Small intestine (tissue), 7 donors: ENCODE measurements around the gene LMAN1L. TPM values are rescaled to one million over a fixed set of nuclear protein-coding genes. Genes with fewer than 3 reads are reported as not detected.

ENCODE experiments used
- DNase-seq, 2 donors: peaks; one replicate each; pipeline versions ENCODE4 v3.0.0 to v3.0.0-alpha.2; 2013
- FAIRE-seq: peaks from 2 replicates; lab custom pipeline; 2012; peaks lifted over from hg19 to GRCh38; lab: Jason Lieb, UNC
- H3K27ac ChIP-seq, 3 donors: one replicate each; pipeline ENCODE4 v1.5.1; 2013; ENCODE audit warnings: low read length in 2 of 3, mild to moderate bottlenecking in 2 of 3, control low read depth in 1 of 3, inconsistent platforms in 1 of 3, low read depth in 1 of 3, moderate library complexity in 1 of 3
- H3K27me3 ChIP-seq, 3 donors: one replicate each; pipeline ENCODE4 v1.6.1; 2013; ENCODE audit warnings: low read length in 3 of 3, inconsistent platforms in 1 of 3; ENCODE audit not compliant: control insufficient read depth in 3 of 3, insufficient read depth in 3 of 3
- H3K36me3 ChIP-seq, 3 donors: one replicate each; pipeline ENCODE4 v1.6.1; 2013; ENCODE audit warnings: low read length in 3 of 3, inconsistent platforms in 1 of 3, low read depth in 1 of 3, mild to moderate bottlenecking in 1 of 3, moderate library complexity in 1 of 3; ENCODE audit not compliant: control insufficient read depth in 3 of 3, insufficient read depth in 2 of 3
- H3K4me1 ChIP-seq, 3 donors: one replicate each; pipeline ENCODE4 v1.6.1; 2013; ENCODE audit warnings: low read length in 2 of 3, inconsistent platforms in 1 of 3, low read depth in 1 of 3, mild to moderate bottlenecking in 1 of 3, moderate library complexity in 1 of 3; ENCODE audit not compliant: control insufficient read depth in 3 of 3, insufficient read depth in 2 of 3
- H3K4me3 ChIP-seq, 3 donors: one replicate each; pipeline ENCODE4 v1.5.1; 2013; ENCODE audit warnings: low read length in 3 of 3, control low read depth in 1 of 3, inconsistent platforms in 1 of 3, low read depth in 1 of 3, mild to moderate bottlenecking in 1 of 3, moderate library complexity in 1 of 3
- H3K9me3 ChIP-seq, 2 donors: one replicate each; pipeline ENCODE4 v1.6.1; 2013; ENCODE audit warnings: low read depth in 1 of 2, low read length in 1 of 2; ENCODE audit not compliant: control insufficient read depth in 2 of 2, insufficient read depth in 1 of 2
- WGBS, 3 donors: extraction: QIAGEN DNeasy Blood & Tissue Kit; methylation state at CpG; one replicate each; pipeline ENCODE4 v1.1.7; 2013; 5-methylcytosine and 5-hydroxymethylcytosine counted together
- polyA plus RNA-seq, 4 donors: library from polyadenylated mRNA; stranded (reverse) in 3 of 4; unstranded in 1 of 4; fragments of 200-250 nt in 3 of 4; fragments of 120-200 nt in 1 of 4; gene quantifications; one replicate each; pipeline versions ENCODE4 v1.2.1 to v1.2.3, GENCODE V29; 2013
- donor health status: healthy with polysubstance abuse.
- donor health status: control.
- donor health status: control.
- donor health status: Bipolar disorder and iron deficiency.
- donor health status: healthy.

LMAN1L gene
- polyA plus RNA-seq, 4 donors, result 0.46 TPM; not detected in 3

DNA sequence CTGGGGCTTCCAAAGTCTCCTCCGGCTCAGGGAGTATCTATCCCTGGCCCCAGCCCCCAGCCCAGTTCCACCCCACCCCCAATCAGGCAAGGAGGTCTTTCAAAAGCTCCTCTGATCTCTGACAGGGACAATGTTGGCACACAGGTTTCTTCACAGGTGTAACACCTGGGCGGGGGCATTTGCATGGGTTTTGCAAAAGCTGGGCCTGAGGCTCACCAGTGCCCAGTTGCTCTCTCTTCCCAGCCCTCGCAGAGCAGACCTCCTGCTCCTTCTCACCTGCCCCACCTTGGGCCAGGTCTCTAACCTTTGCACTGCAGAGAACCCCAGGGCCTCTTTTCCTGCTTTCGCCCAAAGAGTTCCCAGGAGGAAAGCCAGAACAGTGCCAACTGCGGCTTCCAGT lies 39.3 kb upstream of the LMAN1L start:
- no peaks in the 10 kb centered on the region for H3K9me3 ChIP-seq
- DNase-seq (no peak), FAIRE-seq (no peak)
- H3K27me3 ChIP-seq, result no peaks in the 10 kb centered on the region
- peaks cover 0 to 3% (median 0%) of the 10 kb centered on the region in 3 donors for H3K36me3 ChIP-seq
- H3K4me1 ChIP-seq, result peaks cover 5 to 39% (median 12%) of the 10 kb centered on the region in 3 donors
- WGBS, 3 donors, result 21 to 58% (median 43%) methylated on average over 5 of the region's 5 CpGs
- H3K4me3 ChIP-seq, result no peak overlapping the region
- H3K27ac ChIP-seq, result peak overlapping the region in 1 of 3 donors; percentile 77

- Histone ChIP-seq H3K9me3 (no peaks in the 10 kb centered on the region), H3K27ac (peak overlapping the region in 1 of 3 donors; percentile 77), H3K36me3 (peaks cover 0 to 3% (median 0%) of the 10 kb centered on the region in 3 donors), H3K27me3 (no peaks in the 10 kb centered on the region), H3K4me3 (no peak overlapping the region), H3K4me1 (peaks cover 8 to 44% (median 14%) of the 10 kb centered on the region in 3 donors)
- no peak for FAIRE-seq
- 22 to 60% (median 35%) methylated on average over 5 of the region's 5 CpGs for WGBS, 3 donors
- DNase-seq, result peak; percentile 36 to 64
Observed at GRCh38 chr15:74773731-74774252, 38.8 kb upstream of the LMAN1L start.

DNA sequence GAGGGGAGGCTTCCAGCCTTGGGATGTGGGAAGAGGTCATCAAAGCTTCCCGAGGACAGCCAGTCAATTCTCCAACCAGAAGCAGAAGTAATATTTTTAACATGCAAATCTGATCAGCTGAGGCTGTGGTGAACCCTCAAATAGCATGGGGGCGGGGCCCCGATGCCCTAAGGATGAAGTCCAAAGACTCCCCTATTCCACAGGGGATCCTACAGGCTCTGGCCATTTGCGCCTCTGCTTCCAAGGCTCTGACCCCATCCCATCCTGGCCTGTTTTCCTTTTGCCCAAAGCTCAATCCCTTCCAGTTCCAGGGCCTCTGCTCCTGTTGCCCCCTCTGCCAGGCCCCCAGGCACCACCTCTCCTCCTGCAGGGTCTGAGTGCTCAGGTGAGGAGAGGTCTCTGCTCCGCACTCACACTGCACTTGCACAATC lies 37.5 kb upstream of the LMAN1L start:
- DNase-seq, result no peak

GRCh38 chr15:74775894-74776293 lies 36.7 kb upstream of the LMAN1L start:
- no peak overlapping the region for H3K27ac ChIP-seq

More for the DNA sequence above, 37.5 kb upstream of the LMAN1L start:
- no peak overlapping the region for H3K4me3 ChIP-seq
- H3K27ac ChIP-seq, result no peak overlapping the region
- FAIRE-seq, result no peak
- H3K27me3 ChIP-seq, result no peaks in the 10 kb centered on the region
- H3K36me3 ChIP-seq, result peaks cover 0 to 3% (median 0%) of the 10 kb centered on the region in 3 donors
- H3K9me3 ChIP-seq, result no peaks in the 10 kb centered on the region
- WGBS, 3 donors, result 57 to 66% (median 60%) methylated on average over 5 of the region's 5 CpGs
- peaks cover 8 to 54% (median 14%) of the 10 kb centered on the region in 3 donors for H3K4me1 ChIP-seq

DNA sequence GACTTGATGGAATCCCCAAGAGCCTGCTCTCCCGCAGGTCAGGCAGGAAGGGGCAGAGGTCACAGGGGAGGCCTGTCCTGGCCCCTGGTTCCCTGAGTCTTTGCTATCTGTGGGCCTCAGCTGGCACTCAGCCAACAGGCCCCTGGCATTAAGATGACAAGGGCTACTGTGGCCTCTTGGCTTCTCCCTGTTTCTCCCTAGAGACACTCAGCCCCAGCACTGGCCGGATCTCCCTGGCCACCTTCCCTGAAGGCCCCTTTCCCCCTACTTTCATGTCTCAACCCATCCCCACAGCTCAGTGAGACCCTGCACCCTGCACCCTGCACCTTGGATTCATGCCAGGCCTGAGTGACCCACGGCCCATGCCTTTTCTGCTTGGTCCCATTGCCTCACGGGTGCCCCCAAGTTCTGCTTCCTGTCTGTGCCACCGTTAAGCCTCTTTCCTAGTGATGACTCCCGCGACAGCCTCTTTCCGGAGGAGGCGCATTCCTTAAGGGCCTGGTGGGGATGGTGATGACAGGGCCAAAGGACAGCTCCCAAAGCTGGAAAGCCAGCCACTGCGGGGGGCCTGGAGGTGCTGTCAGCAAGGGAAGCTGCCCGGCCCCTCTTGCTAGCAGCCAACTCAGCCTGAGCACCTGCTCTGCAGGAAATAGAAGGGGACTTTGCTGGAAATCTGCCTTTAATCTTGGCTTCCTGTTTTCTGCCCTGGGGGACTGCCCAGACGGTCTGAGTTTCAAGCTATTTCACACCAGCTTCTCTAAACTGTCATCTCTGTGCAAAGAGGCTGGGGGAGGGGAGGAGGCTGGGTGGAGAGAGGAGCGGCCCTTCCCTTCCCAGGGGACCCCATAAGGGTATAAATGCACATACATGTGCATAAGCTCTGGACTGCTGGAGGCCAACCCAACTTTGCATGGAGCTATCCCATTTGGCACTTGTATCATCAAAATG lies 35.5 kb upstream of the LMAN1L start:
- H3K27me3 ChIP-seq, result no peaks in the 10 kb centered on the region
- no peak for FAIRE-seq
- H3K4me1 ChIP-seq, result peaks cover 12 to 70% (median 18%) of the 10 kb centered on the region in 3 donors
- WGBS, 3 donors, result 20 to 35% (median 31%) methylated on average over 13 of the region's 13 CpGs
- H3K9me3 ChIP-seq, result no peaks in the 10 kb centered on the region
- peak overlapping the region; percentile 8 to 73 (median 16) for H3K27ac ChIP-seq
- no peak overlapping the region for H3K4me3 ChIP-seq
- peak in 1 of 2 donors; percentile 43 for DNase-seq
- H3K36me3 ChIP-seq, result peaks cover 0 to 3% (median 0%) of the 10 kb centered on the region in 3 donors

More at GRCh38 chr15:74775894-74776293, 36.7 kb upstream of the LMAN1L start:
- 79 to 91% (median 85%) methylated on average over 4 of the region's 4 CpGs for WGBS, 3 donors
- Histone ChIP-seq H3K9me3 (no peaks in the 10 kb centered on the region), H3K4me1 (peaks cover 11 to 61% (median 14%) of the 10 kb centered on the region in 3 donors), H3K36me3 (peaks cover 0 to 3% (median 0%) of the 10 kb centered on the region in 3 donors), H3K27me3 (no peaks in the 10 kb centered on the region), H3K4me3 (no peak overlapping the region)
- no peak for FAIRE-seq
- DNase-seq, result no peak

GRCh38 chr15:74777769-74778598 lies 34.7 kb upstream of the LMAN1L start:
- Histone ChIP-seq H3K9me3 (no peaks in the 10 kb centered on the region), H3K4me3 (no peak overlapping the region), H3K4me1 (peaks cover 12 to 71% (median 18%) of the 10 kb centered on the region in 3 donors), H3K36me3 (peaks cover 0 to 3% (median 0%) of the 10 kb centered on the region in 3 donors), H3K27me3 (no peaks in the 10 kb centered on the region), H3K27ac (peak overlapping the region in 2 of 3 donors; percentile 35 to 73)
- no peak for FAIRE-seq
- 37 to 55% (median 50%) methylated on average over 6 of the region's 6 CpGs for WGBS, 3 donors
- DNase-seq, result no peak

DNA sequence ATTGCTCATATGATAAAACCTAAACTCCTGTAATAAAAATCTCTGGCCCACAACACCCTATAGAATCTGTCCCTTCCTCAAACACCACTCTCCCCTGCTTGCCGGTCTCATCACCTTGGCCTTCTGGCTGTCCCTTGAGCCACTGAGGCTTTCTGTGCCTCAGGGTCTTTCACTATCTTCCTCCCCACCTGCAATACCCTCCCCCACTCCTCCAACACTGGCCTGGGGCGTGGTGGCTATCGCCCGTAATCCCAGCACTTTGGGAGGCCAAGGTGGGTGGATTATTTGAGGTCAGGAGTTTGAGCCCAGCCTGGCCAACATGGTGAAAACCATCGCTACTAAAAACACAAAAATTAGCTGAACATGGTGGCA lies 34.0 kb upstream of the LMAN1L start:
- Histone ChIP-seq H3K27me3 (no peaks in the 10 kb centered on the region), H3K4me1 (peaks cover 12 to 72% (median 17%) of the 10 kb centered on the region in 3 donors), H3K9me3 (no peaks in the 10 kb centered on the region), H3K36me3 (peaks cover 0 to 7% (median 0%) of the 10 kb centered on the region in 3 donors), H3K4me3 (no peak overlapping the region), H3K27ac (peak overlapping the region in 2 of 3 donors; percentile 27 to 35)
- no peak for DNase-seq
- WGBS, 3 donors, result 61 to 76% (median 76%) methylated on average over 5 of the region's 5 CpGs
- no peak for FAIRE-seq
